ENCODE measurements around the gene SEC61B. TPM values are rescaled to one million over a fixed set of nuclear protein-coding genes. Genes with fewer than 3 reads are reported as not detected.

The SEC61B gene
- total RNA-seq, 1 experiment from 2014 or later: 125 TPM

DNA sequence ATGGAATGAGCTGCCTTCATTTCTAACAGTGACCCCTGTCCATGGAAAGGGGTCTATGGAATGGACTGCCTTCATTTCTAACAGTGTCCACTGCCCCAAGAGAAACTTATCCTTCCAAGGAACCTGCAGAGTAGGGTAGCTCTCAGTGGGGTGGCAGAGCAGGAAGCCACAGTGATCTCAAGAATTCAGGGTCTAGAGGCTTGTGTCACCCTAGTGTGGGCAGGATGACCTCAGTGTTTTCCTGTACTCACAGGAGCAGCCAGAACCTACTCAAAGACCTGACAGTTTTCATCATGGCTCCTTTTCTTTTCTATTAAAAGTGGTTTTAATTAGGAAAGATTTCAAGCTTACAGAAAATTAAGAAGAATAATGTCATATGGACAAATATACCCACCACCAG is 27.5 kb downstream of the SEC61B start:
- H3K9me3 ChIP-seq (ENCODE audit: control insufficient read depth in 1 of 2, insufficient read depth in 1 of 2, low read depth in 1 of 2, low read length in 2 of 2): no peaks in the 10 kb centered on the region
- no peaks in the 10 kb centered on the region for H3K36me3 ChIP-seq (ENCODE audit: control insufficient read depth in 1 of 2, insufficient read depth in 2 of 2, low read length in 2 of 2)
- no peaks in the 10 kb centered on the region for H3K9me2 ChIP-seq (ENCODE audit: insufficient read depth)
- no peaks in the 10 kb centered on the region for H3K4me1 ChIP-seq (ENCODE audit: control insufficient read depth in 1 of 2, insufficient read depth in 2 of 2, low read length in 2 of 2)
- no peaks in the 10 kb centered on the region for H4K20me1 ChIP-seq (ENCODE audit: insufficient read depth)
- RAD21 ChIA-PET (ENCODE audit: low non-redundant PET in 1 of 2, low total read pairs in 2 of 2, uncharacterized antibody in 2 of 2, unreplicated experiment in 2 of 2): no interaction called here
- no peaks in the 10 kb centered on the region for H3K27me3 ChIP-seq (ENCODE audit: insufficient read depth, low read length)
- POLR2A ChIA-PET: no interaction called here
- H3K79me2 ChIP-seq (ENCODE audit: insufficient read depth, low read length): no peaks in the 10 kb centered on the region
- no peak for DNase-seq (ENCODE audit: low read depth, low spot score)
- no peak overlapping the region for H3K27ac ChIP-seq (ENCODE audit: low read depth, low read length)
- BruUV-seq (replicated peaks): no TSS peak
- ATAC-seq: no peak
- H3K4me2 ChIP-seq (ENCODE audit: low read length): no peak overlapping the region
- CTCF ChIA-PET: no interaction called here
- no peak overlapping the region for H2AFZ ChIP-seq (ENCODE audit: low read depth, low read length, poor library complexity, severe bottlenecking)
- no peak overlapping the region for H3K4me3 ChIP-seq (replicated peaks in 1 of 2; ENCODE audit: low read depth in 1 of 2, low read length in 2 of 2)
- intact Hi-C loops (cut with micrococcal nuclease): no loop called here
- TF ChIP-seq SIN3A (IDR thresholded peaks at IDR 0.05; ENCODE audit: low read depth): no peak
- TF ChIP-seq JUND (IDR thresholded peaks at IDR 0.05): no peak
- no peak overlapping the region for H3K9ac ChIP-seq (ENCODE audit: low read length)

- POLR2A ChIA-PET: no interaction called here
- CTCF ChIA-PET: no interaction called here
- H4K20me1 ChIP-seq (ENCODE audit: insufficient read depth): no peaks in the 10 kb centered on the region
- no peaks in the 10 kb centered on the region for H3K4me1 ChIP-seq (ENCODE audit: control insufficient read depth in 1 of 2, insufficient read depth in 2 of 2, low read length in 2 of 2)
- H2AFZ ChIP-seq (ENCODE audit: low read depth, low read length, poor library complexity, severe bottlenecking): no peak overlapping the region
- no peak for ATAC-seq
- H3K36me3 ChIP-seq (ENCODE audit: control insufficient read depth in 1 of 2, insufficient read depth in 2 of 2, low read length in 2 of 2): no peaks in the 10 kb centered on the region
- H3K27me3 ChIP-seq (ENCODE audit: insufficient read depth, low read length): no peaks in the 10 kb centered on the region
- H3K4me3 ChIP-seq (replicated peaks in 1 of 2; ENCODE audit: low read depth in 1 of 2, low read length in 2 of 2): no peak overlapping the region
- no TSS peak for BruUV-seq (replicated peaks)
- no peaks in the 10 kb centered on the region for H3K9me2 ChIP-seq (ENCODE audit: insufficient read depth)
- no peak overlapping the region for H3K9ac ChIP-seq (ENCODE audit: low read length)
- intact Hi-C loops (cut with micrococcal nuclease): no loop called here
- no peaks in the 10 kb centered on the region for H3K79me2 ChIP-seq (ENCODE audit: insufficient read depth, low read length)
- DNase-seq (ENCODE audit: low read depth, low spot score): no peak
- H3K4me2 ChIP-seq (ENCODE audit: low read length): no peak overlapping the region
- H3K27ac ChIP-seq (ENCODE audit: low read depth, low read length): no peak overlapping the region
- H3K9me3 ChIP-seq (ENCODE audit: control insufficient read depth in 1 of 2, insufficient read depth in 1 of 2, low read depth in 1 of 2, low read length in 2 of 2): no peaks in the 10 kb centered on the region
- RAD21 ChIA-PET (ENCODE audit: low non-redundant PET in 1 of 2, low total read pairs in 2 of 2, uncharacterized antibody in 2 of 2, unreplicated experiment in 2 of 2): no interaction called here
- TF ChIP-seq EGR1 (IDR thresholded peaks at IDR 0.05; ENCODE audit: low read depth): no peak
- TF ChIP-seq CBX3 (IDR thresholded peaks at IDR 0.05; ENCODE audit: low read depth): no peak
- TF ChIP-seq, protein P1, sequence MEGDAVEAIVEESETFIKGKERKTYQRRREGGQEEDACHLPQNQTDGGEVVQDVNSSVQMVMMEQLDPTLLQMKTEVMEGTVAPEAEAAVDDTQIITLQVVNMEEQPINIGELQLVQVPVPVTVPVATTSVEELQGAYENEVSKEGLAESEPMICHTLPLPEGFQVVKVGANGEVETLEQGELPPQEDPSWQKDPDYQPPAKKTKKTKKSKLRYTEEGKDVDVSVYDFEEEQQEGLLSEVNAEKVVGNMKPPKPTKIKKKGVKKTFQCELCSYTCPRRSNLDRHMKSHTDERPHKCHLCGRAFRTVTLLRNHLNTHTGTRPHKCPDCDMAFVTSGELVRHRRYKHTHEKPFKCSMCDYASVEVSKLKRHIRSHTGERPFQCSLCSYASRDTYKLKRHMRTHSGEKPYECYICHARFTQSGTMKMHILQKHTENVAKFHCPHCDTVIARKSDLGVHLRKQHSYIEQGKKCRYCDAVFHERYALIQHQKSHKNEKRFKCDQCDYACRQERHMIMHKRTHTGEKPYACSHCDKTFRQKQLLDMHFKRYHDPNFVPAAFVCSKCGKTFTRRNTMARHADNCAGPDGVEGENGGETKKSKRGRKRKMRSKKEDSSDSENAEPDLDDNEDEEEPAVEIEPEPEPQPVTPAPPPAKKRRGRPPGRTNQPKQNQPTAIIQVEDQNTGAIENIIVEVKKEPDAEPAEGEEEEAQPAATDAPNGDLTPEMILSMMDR (IDR thresholded peaks at IDR 0.05 in 2 of 3, conservative IDR thresholded peaks at IDR 0.05 in 1 of 3; ENCODE audit: borderline replicate concordance in 1 of 3, insufficient read depth in 1 of 3, low read depth in 2 of 3, low read length in 2 of 3): no peak
- no peak for TF ChIP-seq EZH2phosphoT487 (IDR thresholded peaks at IDR 0.05; ENCODE audit: borderline replicate concordance)
- TF ChIP-seq, protein P2, sequence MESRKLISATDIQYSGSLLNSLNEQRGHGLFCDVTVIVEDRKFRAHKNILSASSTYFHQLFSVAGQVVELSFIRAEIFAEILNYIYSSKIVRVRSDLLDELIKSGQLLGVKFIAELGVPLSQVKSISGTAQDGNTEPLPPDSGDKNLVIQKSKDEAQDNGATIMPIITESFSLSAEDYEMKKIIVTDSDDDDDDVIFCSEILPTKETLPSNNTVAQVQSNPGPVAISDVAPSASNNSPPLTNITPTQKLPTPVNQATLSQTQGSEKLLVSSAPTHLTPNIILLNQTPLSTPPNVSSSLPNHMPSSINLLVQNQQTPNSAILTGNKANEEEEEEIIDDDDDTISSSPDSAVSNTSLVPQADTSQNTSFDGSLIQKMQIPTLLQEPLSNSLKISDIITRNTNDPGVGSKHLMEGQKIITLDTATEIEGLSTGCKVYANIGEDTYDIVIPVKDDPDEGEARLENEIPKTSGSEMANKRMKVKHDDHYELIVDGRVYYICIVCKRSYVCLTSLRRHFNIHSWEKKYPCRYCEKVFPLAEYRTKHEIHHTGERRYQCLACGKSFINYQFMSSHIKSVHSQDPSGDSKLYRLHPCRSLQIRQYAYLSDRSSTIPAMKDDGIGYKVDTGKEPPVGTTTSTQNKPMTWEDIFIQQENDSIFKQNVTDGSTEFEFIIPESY (IDR thresholded peaks at IDR 0.05; ENCODE audit: extremely low read depth, insufficient replicate concordance, low read length): no peak
- TF ChIP-seq REST (IDR thresholded peaks at IDR 0.05; ENCODE audit: low read depth): no peak
- TF ChIP-seq, protein P3, sequence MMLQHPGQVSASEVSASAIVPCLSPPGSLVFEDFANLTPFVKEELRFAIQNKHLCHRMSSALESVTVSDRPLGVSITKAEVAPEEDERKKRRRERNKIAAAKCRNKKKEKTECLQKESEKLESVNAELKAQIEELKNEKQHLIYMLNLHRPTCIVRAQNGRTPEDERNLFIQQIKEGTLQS (IDR thresholded peaks at IDR 0.05): no peak
- TF ChIP-seq RAD21 (IDR thresholded peaks at IDR 0.05; ENCODE audit: low read depth): no peak
- TF ChIP-seq CEBPB (IDR thresholded peaks at IDR 0.05; ENCODE audit: low read depth): no peak
- TF ChIP-seq TCF7L2 (IDR thresholded peaks at IDR 0.05; ENCODE audit: borderline replicate concordance, extremely low read depth, insufficient read depth, insufficient read length): no peak
Observed at GRCh38 chr9:99251157-99251556, 29.1 kb downstream of the SEC61B start.
